Spleen (tissue), 7 donors: ENCODE data around the gene UBAP2L.

Source experiments
- POLR2AphosphoS5 ChIP-seq, 3 donors: sonication (generic); formaldehyde crosslinking; IDR thresholded peaks; one replicate each; pipeline ENCODE4 v1.5.1; 2017; ENCODE audit warnings: antibody characterized with exemption in 3 of 3
- TF ChIP-seq, protein P1 (sequence below), 11 experiments: fragments of 200-600 bp in 7 of 11; fragments of 450-650 bp in 4 of 11; sonication (generic) in 4 of 11; IDR thresholded peaks in 8 of 11; conservative IDR thresholded peaks in 3 of 11; 1 replicate in 7 of 11; 2 replicates in 4 of 11; pipeline versions ENCODE4 v1.4.0 to v1.8.0; 2016 to 2021; ENCODE audit warnings: antibody characterized with exemption in 11 of 11, inconsistent platforms in 4 of 11, mild to moderate bottlenecking in 1 of 11
- donor health status: DM: no; HTN: no; CAD: no; lungs with moderate emphysema.
- donor health status: DM: no; HTN: no; CAD: no.
- donor health status: DM: no; HTN: no; CAD: no.

DNA sequence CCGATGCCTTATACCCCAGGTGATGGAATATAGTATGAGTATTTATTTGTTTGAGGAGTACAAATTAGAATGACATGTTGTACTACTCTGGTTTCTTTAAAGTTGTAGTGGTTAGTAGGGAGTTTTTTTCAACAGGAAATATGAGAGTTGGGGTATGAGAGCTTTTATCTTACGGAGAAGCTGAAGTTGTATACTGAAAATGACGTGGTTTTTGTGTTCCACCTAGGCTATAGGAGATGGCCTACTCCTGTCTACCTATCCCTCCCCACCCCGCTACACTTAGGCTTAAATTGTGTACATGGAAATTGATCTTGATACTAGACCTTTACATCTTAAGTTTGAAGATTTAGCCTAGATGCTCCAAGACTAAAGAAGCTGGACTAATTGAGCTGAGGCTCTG, 44.8 kb downstream of the UBAP2L start:
- TF ChIP-seq, protein P1, sequence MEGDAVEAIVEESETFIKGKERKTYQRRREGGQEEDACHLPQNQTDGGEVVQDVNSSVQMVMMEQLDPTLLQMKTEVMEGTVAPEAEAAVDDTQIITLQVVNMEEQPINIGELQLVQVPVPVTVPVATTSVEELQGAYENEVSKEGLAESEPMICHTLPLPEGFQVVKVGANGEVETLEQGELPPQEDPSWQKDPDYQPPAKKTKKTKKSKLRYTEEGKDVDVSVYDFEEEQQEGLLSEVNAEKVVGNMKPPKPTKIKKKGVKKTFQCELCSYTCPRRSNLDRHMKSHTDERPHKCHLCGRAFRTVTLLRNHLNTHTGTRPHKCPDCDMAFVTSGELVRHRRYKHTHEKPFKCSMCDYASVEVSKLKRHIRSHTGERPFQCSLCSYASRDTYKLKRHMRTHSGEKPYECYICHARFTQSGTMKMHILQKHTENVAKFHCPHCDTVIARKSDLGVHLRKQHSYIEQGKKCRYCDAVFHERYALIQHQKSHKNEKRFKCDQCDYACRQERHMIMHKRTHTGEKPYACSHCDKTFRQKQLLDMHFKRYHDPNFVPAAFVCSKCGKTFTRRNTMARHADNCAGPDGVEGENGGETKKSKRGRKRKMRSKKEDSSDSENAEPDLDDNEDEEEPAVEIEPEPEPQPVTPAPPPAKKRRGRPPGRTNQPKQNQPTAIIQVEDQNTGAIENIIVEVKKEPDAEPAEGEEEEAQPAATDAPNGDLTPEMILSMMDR (IDR thresholded peaks at IDR 0.05 in 8 of 11, conservative IDR thresholded peaks at IDR 0.05 in 3 of 11), result no peak
- no peak for TF ChIP-seq POLR2AphosphoS5 (IDR thresholded peaks at IDR 0.05)
